H1 (cell line): ENCODE results near the gene TIMM10B. TPM values are rescaled to one million over a fixed set of nuclear protein-coding genes. Genes with fewer than 3 reads are reported as not detected.

Experiments used
- CTCF ChIA-PET: fragments of 300-600 bp; sonication (Branson Sonifier 250); formaldehyde crosslinking; loops from one replicate; lab custom pipeline; 2021; ENCODE audit not compliant: partially characterized antibody; lab: Charles Lee
- POLR2A ChIA-PET: fragments of 300-600 bp; sonication (Branson Sonifier 250); formaldehyde crosslinking; loops from one replicate; lab custom pipeline; 2021; ENCODE audit warnings: inconsistent platforms; ENCODE audit not compliant: partially characterized antibody; lab: Charles Lee
- DNase-seq, 2 experiments: peaks; one replicate each; pipeline versions ENCODE4 v3.0.0 to v3.0.0-alpha.2; 2010 to 2022; ENCODE audit warnings: low spot score in 2 of 2, low read depth in 1 of 2, mixed read lengths in 1 of 2
- FAIRE-seq: peaks from 2 replicates; lab custom pipeline; 2011; peaks lifted over from hg19 to GRCh38; lab: Jason Lieb, UNC
- H2AFZ ChIP-seq: 2 replicates; pipeline ENCODE4 v1.8.1; 2012; ENCODE audit warnings: low read length, inconsistent platforms
- H2AK5ac ChIP-seq: 2 replicates; pipeline ENCODE4 v1.6.1; 2013; ENCODE audit warnings: low read depth, low read length
- H2BK120ac ChIP-seq: replicated peaks from 2 replicates; pipeline ENCODE3; 2013; ENCODE audit warnings: low read depth, low read length, inconsistent platforms
- H2BK12ac ChIP-seq: 2 replicates; pipeline ENCODE4 v1.6.1; 2013; ENCODE audit warnings: low read depth, low read length
- H2BK15ac ChIP-seq: 2 replicates; pipeline ENCODE4 v1.6.1; 2013; ENCODE audit warnings: low read length
- H2BK20ac ChIP-seq: 2 replicates; pipeline ENCODE4 v1.6.1; 2013; ENCODE audit warnings: low read length
- H2BK5ac ChIP-seq: 2 replicates; pipeline ENCODE4 v1.6.1; 2013; ENCODE audit warnings: low read depth, low read length
- H3K14ac ChIP-seq: 2 replicates; pipeline ENCODE4 v1.6.1; 2013; ENCODE audit warnings: inconsistent platforms; ENCODE audit not compliant: insufficient read length
- H3K18ac ChIP-seq: 2 replicates; pipeline ENCODE4 v1.6.1; 2013; ENCODE audit warnings: low read length; ENCODE audit errors: extremely low read depth
- H3K23ac ChIP-seq: 2 replicates; pipeline ENCODE4 v1.6.1; 2013; ENCODE audit warnings: inconsistent platforms; ENCODE audit not compliant: insufficient read length
- H3K23me2 ChIP-seq: 2 replicates; pipeline ENCODE4 v1.6.1; 2013; ENCODE audit warnings: low read depth, low read length
- H3K27ac ChIP-seq: 2 replicates; pipeline ENCODE4 v1.6.1; 2011; ENCODE audit warnings: low read depth, low read length, inconsistent platforms
- H3K27me3 ChIP-seq, 4 experiments: replicated peaks in 1 of 4; 1 replicate in 1 of 4; 2 replicates in 3 of 4; pipeline versions ENCODE4 v1.6.1 to v1.8.1; 2011 to 2013; ENCODE audit warnings: low read length in 3 of 4, mild to moderate bottlenecking in 3 of 4, inconsistent platforms in 2 of 4, mixed read lengths in 2 of 4, moderate library complexity in 1 of 4; ENCODE audit not compliant: control insufficient read depth in 3 of 4, insufficient read depth in 3 of 4; ENCODE audit errors: extremely low read depth in 1 of 4
- H3K36me3 ChIP-seq, 4 experiments: 2 replicates each; pipeline versions ENCODE4 v1.6.1 to v1.8.1; 2011 to 2013; ENCODE audit warnings: mild to moderate bottlenecking in 4 of 4, low read length in 3 of 4, moderate library complexity in 2 of 4, control low read depth in 1 of 4, inconsistent platforms in 1 of 4; ENCODE audit not compliant: insufficient read depth in 4 of 4, control insufficient read depth in 2 of 4
- H3K4ac ChIP-seq: replicated peaks from 2 replicates; pipeline ENCODE3; 2013; ENCODE audit warnings: low read length, low read depth, mixed read lengths, inconsistent platforms; ENCODE audit not compliant: insufficient read length
- H3K4me1 ChIP-seq, 4 experiments: replicated peaks in 1 of 4; 1 replicate in 1 of 4; 2 replicates in 3 of 4; pipeline versions ENCODE4 v1.6.1 to v1.8.1; 2011 to 2013; ENCODE audit warnings: low read length in 3 of 4, inconsistent platforms in 2 of 4, mixed read lengths in 1 of 4; ENCODE audit not compliant: insufficient read depth in 4 of 4, control insufficient read depth in 3 of 4
- H3K4me2 ChIP-seq, 2 experiments: 2 replicates each; pipeline versions ENCODE4 v1.6.1 to v1.8.1; 2011 to 2013; ENCODE audit warnings: low read depth in 2 of 2, low read length in 2 of 2, control low read depth in 1 of 2, inconsistent platforms in 1 of 2, mild to moderate bottlenecking in 1 of 2; ENCODE audit not compliant: insufficient read depth in 1 of 2
- H3K4me3 ChIP-seq, 4 experiments: fragments of 200-600, 300-600 bp in 1 of 4; sonication (generic), shearing (Covaris generic), sonication (Bioruptor Twin) in 1 of 4; 2 replicates each; pipeline versions ENCODE4 v1.5.1 to v1.8.1; 2011 to 2016; ENCODE audit warnings: low read length in 4 of 4, low read depth in 3 of 4, control low read depth in 2 of 4, inconsistent platforms in 2 of 4, mild to moderate bottlenecking in 2 of 4, mixed read lengths in 1 of 4, moderate library complexity in 1 of 4; ENCODE audit not compliant: insufficient read depth in 2 of 4; ENCODE audit errors: extremely low read depth in 1 of 4
- H3K56ac ChIP-seq: replicated peaks from 2 replicates; pipeline ENCODE3; 2013; ENCODE audit warnings: low read depth, mild to moderate bottlenecking, mixed read lengths, low read length, inconsistent platforms; ENCODE audit not compliant: insufficient read length
- H3K79me1 ChIP-seq: 2 replicates; pipeline ENCODE4 v1.6.1; 2013; ENCODE audit warnings: low read depth, low read length, control low read depth
- H3K79me2 ChIP-seq, 2 experiments: 2 replicates each; pipeline versions ENCODE4 v1.6.1 to v1.8.1; 2012 to 2013; ENCODE audit warnings: low read length in 2 of 2, mild to moderate bottlenecking in 2 of 2, inconsistent platforms in 1 of 2; ENCODE audit not compliant: insufficient read depth in 2 of 2, control insufficient read depth in 1 of 2
- H3K9ac ChIP-seq, 4 experiments: replicated peaks in 1 of 4; 1 replicate in 1 of 4; 2 replicates in 3 of 4; pipeline versions ENCODE4 v1.6.1 to v1.8.1; 2011 to 2013; ENCODE audit warnings: low read depth in 3 of 4, low read length in 3 of 4, control low read depth in 2 of 4, mild to moderate bottlenecking in 2 of 4, moderate library complexity in 2 of 4, inconsistent platforms in 1 of 4; ENCODE audit errors: extremely low read depth in 1 of 4
- H3K9me3 ChIP-seq, 2 experiments: 2 replicates each; pipeline versions ENCODE4 v1.6.1 to v1.8.1; 2012 to 2013; ENCODE audit warnings: mild to moderate bottlenecking in 2 of 2, moderate library complexity in 2 of 2, control low read depth in 1 of 2, inconsistent platforms in 1 of 2, low read depth in 1 of 2, low read length in 1 of 2, mixed read lengths in 1 of 2; ENCODE audit not compliant: insufficient read depth in 2 of 2
- H4K20me1 ChIP-seq, 2 experiments: replicated peaks in 1 of 2; 2 replicates each; pipeline versions ENCODE3 to v1.8.1; 2011 to 2013; ENCODE audit warnings: inconsistent platforms in 2 of 2, low read length in 2 of 2, mild to moderate bottlenecking in 1 of 2; ENCODE audit not compliant: insufficient read depth in 2 of 2, control insufficient read depth in 1 of 2
- H4K5ac ChIP-seq: 2 replicates; pipeline ENCODE4 v1.6.1; 2013; ENCODE audit warnings: low read length, low read depth, mixed read lengths, inconsistent platforms; ENCODE audit not compliant: insufficient read length
- H4K8ac ChIP-seq: 2 replicates; pipeline ENCODE4 v1.8.0; 2013; ENCODE audit warnings: mild to moderate bottlenecking, moderate library complexity, low read length, inconsistent platforms; ENCODE audit not compliant: insufficient read depth; ENCODE audit errors: extremely low read depth
- H4K91ac ChIP-seq: replicated peaks from 2 replicates; pipeline ENCODE3; 2013; ENCODE audit warnings: low read length, mixed read lengths, inconsistent platforms; ENCODE audit not compliant: insufficient read length
- JUND ChIP-seq: IDR thresholded peaks from 2 replicates; pipeline ENCODE4 v1.6.1; 2011; ENCODE audit warnings: mild to moderate bottlenecking, improper control_type of control experiment, low read length
- NANOG ChIP-seq: IDR thresholded peaks from 2 replicates; pipeline ENCODE4 v1.6.1; 2011; ENCODE audit warnings: low read length, low read depth, mild to moderate bottlenecking, inconsistent platforms; ENCODE audit not compliant: insufficient read depth, poor library complexity, severe bottlenecking
- TAF7 ChIP-seq: optimal IDR thresholded peaks from 2 replicates; pipeline ENCODE3; 2011; ENCODE audit warnings: low read depth, mild to moderate bottlenecking, inconsistent platforms, low read length, moderate library complexity, borderline replicate concordance
- WGBS, 2 experiments: shearing (Covaris generic) in 1 of 2; methylation state at CpG; one replicate each; pipeline versions ENCODE4 v1.1.6 to v1.1.7; 2013 to 2015; ENCODE audit warnings: low lambda C conversion rate in 2 of 2, mixed read lengths in 2 of 2, inconsistent platforms in 1 of 2, low coverage in 1 of 2, missing lambda C conversion rate in 1 of 2; ENCODE audit not compliant: insufficient replicate concordance in 2 of 2, insufficient coverage in 1 of 2, insufficient read length in 1 of 2; ENCODE audit errors: extremely low coverage in 1 of 2, missing lambda C conversion rate in 1 of 2; 5-methylcytosine and 5-hydroxymethylcytosine counted together
- polyA plus RNA-seq, 7 experiments: library from polyadenylated mRNA; depleted of rRNA in 3 of 7; stranded (reverse) in 5 of 7; unstranded in 2 of 7; fragments of >200 nt in 5 of 7; fragments of 200-250 nt in 2 of 7; gene quantifications; 1 replicate in 5 of 7; 2 replicates in 1 of 7; 4 replicates in 1 of 7; pipeline versions ENCODE4 v1.2.1 to v1.2.3, GENCODE V29; 2011 to 2013; ENCODE audit warnings: missing spikeins in 2 of 7, mixed read lengths in 2 of 7
- total RNA-seq: library from RNA; stranded (reverse); fragmentation: NEBNext Ultra II Directional; extraction: Animal tissue kit (Norgen Biotek cat#: 25700); gene quantifications from 2 replicates; pipeline ENCODE4 v1.2.1, GENCODE V29; 2021

Gene TIMM10B
- total and polyA plus RNA-seq, 2 of the 8 experiments (the other 6 are each of a cell fraction or from before 2014, with no cell fraction given) = 38.2 to 47.8 TPM

- H2AFZ ChIP-seq = no peak overlapping the region
- peaks cover 0 to 6% (median 0%) of the 10 kb centered on the region in 4 experiments; a peak in 1 of 8 replicates for H3K36me3 ChIP-seq
- TF ChIP-seq NANOG (no peak), JUND (no peak), TAF7 (no peak)
- H3K27me3 ChIP-seq = no peaks in the 10 kb centered on the region
- no peaks in the 10 kb centered on the region; the same call in 1 of the 2 replicates for H3K23me2 ChIP-seq
- no peak overlapping the region for H3K4me3 ChIP-seq
- H3K4ac ChIP-seq = no peak overlapping the region
- no peak overlapping the region for H3K9ac ChIP-seq
- no peak overlapping the region for H3K4me2 ChIP-seq
- no peak overlapping the region for H2BK5ac ChIP-seq
- H3K9me3 ChIP-seq = no peaks in the 10 kb centered on the region
- no peaks in the 10 kb centered on the region for H3K79me2 ChIP-seq
- H4K8ac ChIP-seq = no peak overlapping the region
- no peak overlapping the region for H2BK12ac ChIP-seq
- no peak overlapping the region for H3K27ac ChIP-seq
- no peak overlapping the region for H3K56ac ChIP-seq
- no peak overlapping the region for H3K23ac ChIP-seq
- no peak overlapping the region for H2AK5ac ChIP-seq
- H3K79me1 ChIP-seq = no peaks in the 10 kb centered on the region
- H4K5ac ChIP-seq = no peak overlapping the region
- 100% methylated on average over 2 of the region's 3 CpGs; no CpG with 5 or more reads in 1 of the 2 experiments for WGBS, 2 experiments
- no peak overlapping the region for H2BK120ac ChIP-seq
- POLR2A ChIA-PET = interaction anchor here (0.9 to 1.0 kb wide), 2 partner anchors 10 to 70 kb away, joined by 3 to 4 read pairs; no protein-coding TSS in a partner anchor
- H3K18ac ChIP-seq = no peak overlapping the region
- no peak overlapping the region for H4K91ac ChIP-seq
- FAIRE-seq (no peak), DNase-seq (no peak)
- peaks cover 0 to 3% (median 0%) of the 10 kb centered on the region in 4 experiments; a peak in 1 of 7 replicates for H3K4me1 ChIP-seq
- H4K20me1 ChIP-seq = no peaks in the 10 kb centered on the region
- no peak overlapping the region for H2BK20ac ChIP-seq
- H3K14ac ChIP-seq = no peak overlapping the region
- CTCF ChIA-PET = interaction anchor here (0.6 to 22.7 kb wide), 13 partner anchors 7 to 206 kb away, joined by 3 to 585 read pairs (median 4); partner anchors contain the start of genes HPX and SMPD1
- no peak overlapping the region for H2BK15ac ChIP-seq
Observed at GRCh38 chr11:6448574-6448973, 32.7 kb upstream of the TIMM10B start.
